GM19468 (cell line): ENCODE results near the gene BEGAIN.

Experiments used
- ATAC-seq: cut with Tn5 transposase; IDR thresholded peaks from one replicate; pipeline ENCODE4 v1.9.1; 2021; ENCODE audit warnings: mild to moderate bottlenecking, moderate library complexity, moderate number of reproducible peaks; ENCODE audit not compliant: unreplicated experiment; ENCODE audit errors: extremely low read depth

BEGAIN gene

DNA sequence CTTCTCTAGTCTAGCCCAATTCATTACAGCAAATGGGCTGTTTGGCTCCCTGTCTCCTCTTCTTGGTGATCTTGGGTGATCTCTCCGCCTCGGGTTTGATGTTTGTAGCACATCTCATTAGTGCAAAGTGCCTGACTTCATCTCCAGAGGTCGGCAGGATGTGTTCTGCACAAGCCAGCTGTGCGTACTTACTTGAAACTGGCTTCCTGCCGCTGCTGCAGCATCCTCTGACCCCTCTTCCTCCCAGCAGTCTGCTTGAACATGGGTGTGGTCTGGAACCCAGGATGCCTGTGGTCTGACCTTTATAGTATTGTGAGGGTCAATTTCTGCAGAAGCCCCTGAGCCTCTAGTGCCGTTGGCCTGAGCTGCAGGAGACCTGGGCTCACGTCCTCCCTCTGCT lies 99.2 kb downstream of the BEGAIN start:
- ATAC-seq, result no peak

DNA sequence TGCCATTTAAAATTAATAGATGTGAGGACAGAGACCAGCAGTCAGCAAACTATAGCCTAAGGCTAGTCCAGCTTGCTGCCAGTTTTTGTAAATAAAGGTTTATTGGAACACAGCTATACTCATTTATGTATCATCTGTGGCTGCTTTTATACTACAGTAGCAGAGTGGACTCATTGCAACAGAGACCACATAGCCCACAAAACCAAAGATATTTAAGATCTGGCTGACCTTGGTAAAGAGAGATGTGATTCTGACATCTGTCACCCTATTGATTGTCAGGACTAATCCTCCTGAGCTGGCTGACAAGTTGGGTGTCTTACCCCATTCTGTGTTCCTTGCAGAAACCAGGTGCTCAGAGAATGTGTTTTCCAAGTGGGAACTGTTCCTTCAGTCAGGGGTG lies 99.9 kb downstream of the BEGAIN start:
- ATAC-seq, result no peak
